ENCODE measurements around the gene CELF4. TPM values are rescaled to one million over a fixed set of nuclear protein-coding genes. Genes with fewer than 3 reads are reported as not detected.

CELF4 gene
- total RNA-seq, 1 experiment from 2014 or later = not detected

DNA sequence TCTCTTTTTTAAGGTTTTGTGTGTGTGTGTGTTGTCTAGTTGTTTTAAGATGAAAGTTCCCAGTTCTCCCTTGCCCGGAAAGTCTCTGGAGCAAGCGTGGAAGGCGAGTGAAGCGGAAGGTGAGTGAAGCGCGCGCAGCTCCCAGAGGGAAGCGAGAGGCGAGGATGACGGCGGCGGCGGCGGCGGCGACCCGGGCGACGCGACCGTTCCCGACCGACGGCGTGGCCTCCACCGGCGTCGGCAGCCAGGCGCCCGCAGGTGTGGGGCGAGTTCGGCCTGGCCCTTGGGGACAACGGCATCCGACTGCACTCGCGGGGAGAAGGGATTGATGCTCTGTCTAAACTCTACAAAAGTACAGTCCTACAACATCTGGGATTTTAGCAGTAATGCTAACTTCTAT is 321.9 kb downstream of the CELF4 start:
- H3K36me3 ChIP-seq (ENCODE audit: control insufficient read depth, insufficient read depth, low read length) = no peaks in the 10 kb centered on the region
- BruUV-seq (replicated peaks) = no TSS peak
- intact Hi-C loops (cut with micrococcal nuclease; ENCODE audit: unreplicated experiment) = no loop called here
- TF ChIP-seq POLR2AphosphoS5 (IDR thresholded peaks at IDR 0.05; ENCODE audit: low read depth, low read length) (no peak), SIN3A (IDR thresholded peaks at IDR 0.05; ENCODE audit: borderline replicate concordance, insufficient read depth, low read depth, low read length) (no peak), TCF7L2 (IDR thresholded peaks at IDR 0.05; ENCODE audit: low read depth, low read length) (no peak)
- TF ChIP-seq, protein P1, sequence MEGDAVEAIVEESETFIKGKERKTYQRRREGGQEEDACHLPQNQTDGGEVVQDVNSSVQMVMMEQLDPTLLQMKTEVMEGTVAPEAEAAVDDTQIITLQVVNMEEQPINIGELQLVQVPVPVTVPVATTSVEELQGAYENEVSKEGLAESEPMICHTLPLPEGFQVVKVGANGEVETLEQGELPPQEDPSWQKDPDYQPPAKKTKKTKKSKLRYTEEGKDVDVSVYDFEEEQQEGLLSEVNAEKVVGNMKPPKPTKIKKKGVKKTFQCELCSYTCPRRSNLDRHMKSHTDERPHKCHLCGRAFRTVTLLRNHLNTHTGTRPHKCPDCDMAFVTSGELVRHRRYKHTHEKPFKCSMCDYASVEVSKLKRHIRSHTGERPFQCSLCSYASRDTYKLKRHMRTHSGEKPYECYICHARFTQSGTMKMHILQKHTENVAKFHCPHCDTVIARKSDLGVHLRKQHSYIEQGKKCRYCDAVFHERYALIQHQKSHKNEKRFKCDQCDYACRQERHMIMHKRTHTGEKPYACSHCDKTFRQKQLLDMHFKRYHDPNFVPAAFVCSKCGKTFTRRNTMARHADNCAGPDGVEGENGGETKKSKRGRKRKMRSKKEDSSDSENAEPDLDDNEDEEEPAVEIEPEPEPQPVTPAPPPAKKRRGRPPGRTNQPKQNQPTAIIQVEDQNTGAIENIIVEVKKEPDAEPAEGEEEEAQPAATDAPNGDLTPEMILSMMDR (IDR thresholded peaks at IDR 0.05) = no peak
- TF ChIP-seq, protein P2, sequence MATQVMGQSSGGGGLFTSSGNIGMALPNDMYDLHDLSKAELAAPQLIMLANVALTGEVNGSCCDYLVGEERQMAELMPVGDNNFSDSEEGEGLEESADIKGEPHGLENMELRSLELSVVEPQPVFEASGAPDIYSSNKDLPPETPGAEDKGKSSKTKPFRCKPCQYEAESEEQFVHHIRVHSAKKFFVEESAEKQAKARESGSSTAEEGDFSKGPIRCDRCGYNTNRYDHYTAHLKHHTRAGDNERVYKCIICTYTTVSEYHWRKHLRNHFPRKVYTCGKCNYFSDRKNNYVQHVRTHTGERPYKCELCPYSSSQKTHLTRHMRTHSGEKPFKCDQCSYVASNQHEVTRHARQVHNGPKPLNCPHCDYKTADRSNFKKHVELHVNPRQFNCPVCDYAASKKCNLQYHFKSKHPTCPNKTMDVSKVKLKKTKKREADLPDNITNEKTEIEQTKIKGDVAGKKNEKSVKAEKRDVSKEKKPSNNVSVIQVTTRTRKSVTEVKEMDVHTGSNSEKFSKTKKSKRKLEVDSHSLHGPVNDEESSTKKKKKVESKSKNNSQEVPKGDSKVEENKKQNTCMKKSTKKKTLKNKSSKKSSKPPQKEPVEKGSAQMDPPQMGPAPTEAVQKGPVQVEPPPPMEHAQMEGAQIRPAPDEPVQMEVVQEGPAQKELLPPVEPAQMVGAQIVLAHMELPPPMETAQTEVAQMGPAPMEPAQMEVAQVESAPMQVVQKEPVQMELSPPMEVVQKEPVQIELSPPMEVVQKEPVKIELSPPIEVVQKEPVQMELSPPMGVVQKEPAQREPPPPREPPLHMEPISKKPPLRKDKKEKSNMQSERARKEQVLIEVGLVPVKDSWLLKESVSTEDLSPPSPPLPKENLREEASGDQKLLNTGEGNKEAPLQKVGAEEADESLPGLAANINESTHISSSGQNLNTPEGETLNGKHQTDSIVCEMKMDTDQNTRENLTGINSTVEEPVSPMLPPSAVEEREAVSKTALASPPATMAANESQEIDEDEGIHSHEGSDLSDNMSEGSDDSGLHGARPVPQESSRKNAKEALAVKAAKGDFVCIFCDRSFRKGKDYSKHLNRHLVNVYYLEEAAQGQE (IDR thresholded peaks at IDR 0.05; ENCODE audit: insufficient read depth in 1 of 2, low read depth in 2 of 2, low read length in 1 of 2) = no peak
- no peak for ATAC-seq
- ChIA-PET CTCF (no interaction called here), POLR2A (no interaction called here)
- in situ Hi-C loops (cut with HindIII; ENCODE audit: low pct_unique_long_range_greater_than_20kb, low sequenced_read_pairs) = no loop called here
- DNase-seq (ENCODE audit: low read depth, low spot score) = no peak
- H3K9me3 ChIP-seq (ENCODE audit: control insufficient read depth, insufficient read depth, low read depth, low read length) = no peaks in the 10 kb centered on the region
- no peaks in the 10 kb centered on the region for H3K4me1 ChIP-seq (ENCODE audit: control insufficient read depth, insufficient read depth, low read length)
- H3K4me3 ChIP-seq (ENCODE audit: low read depth in 2 of 2, low read length in 2 of 2) = no peak overlapping the region
- no peak overlapping the region for H3K27ac ChIP-seq (ENCODE audit: low read length)
- H3K27me3 ChIP-seq (ENCODE audit: control insufficient read depth, insufficient read depth, low read length) = no peaks in the 10 kb centered on the region

DNA sequence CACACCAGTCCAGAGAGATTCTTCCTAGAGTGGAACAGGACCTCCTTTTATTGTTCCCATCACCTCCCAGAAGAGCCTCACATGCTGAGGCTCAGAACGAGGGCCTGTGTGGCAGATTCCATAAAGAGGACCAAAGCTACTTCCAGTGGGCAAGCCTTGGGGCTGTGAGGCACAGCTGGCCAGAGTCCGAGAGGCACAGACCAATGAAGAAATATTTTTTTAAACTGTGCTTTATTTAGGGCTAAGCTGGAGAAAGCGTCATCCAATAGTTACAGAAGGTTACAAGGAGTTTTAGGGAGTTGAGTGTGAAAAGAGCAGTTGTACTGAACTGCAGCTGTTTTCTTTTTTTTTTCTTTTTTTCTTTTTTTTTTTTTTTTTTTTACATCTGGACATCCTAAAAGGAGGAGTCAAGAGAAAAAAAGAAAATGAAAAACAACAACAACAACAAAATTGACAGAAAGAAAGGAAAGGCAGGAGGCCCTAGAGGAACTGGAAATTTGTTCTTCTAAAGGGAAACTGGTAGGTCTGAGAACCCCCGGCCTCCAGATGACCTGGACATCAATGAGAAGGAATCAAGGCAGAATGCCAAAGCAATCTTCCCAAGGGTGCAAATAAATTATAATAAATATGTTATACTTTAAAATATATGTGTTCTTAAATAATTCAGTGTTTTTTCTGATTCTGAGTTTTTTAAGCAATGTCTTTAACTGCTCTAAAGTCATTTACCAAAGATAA is 322.6 kb downstream of the CELF4 start:
- CTCF ChIA-PET = no interaction called here
- ATAC-seq (no peak), DNase-seq (ENCODE audit: low read depth, low spot score) (no peak)
- H3K9me3 ChIP-seq (ENCODE audit: control insufficient read depth, insufficient read depth, low read depth, low read length) = no peaks in the 10 kb centered on the region
- no peaks in the 10 kb centered on the region for H3K27me3 ChIP-seq (ENCODE audit: control insufficient read depth, insufficient read depth, low read length)
- no TSS peak for BruUV-seq (replicated peaks)
- H3K4me3 ChIP-seq (ENCODE audit: low read depth in 2 of 2, low read length in 2 of 2) = no peak overlapping the region
- no peaks in the 10 kb centered on the region for H3K36me3 ChIP-seq (ENCODE audit: control insufficient read depth, insufficient read depth, low read length)
- intact Hi-C loops (cut with micrococcal nuclease; ENCODE audit: unreplicated experiment) (no loop called here), in situ Hi-C loops (cut with HindIII; ENCODE audit: low pct_unique_long_range_greater_than_20kb, low sequenced_read_pairs) (no loop called here)
- H3K27ac ChIP-seq (ENCODE audit: low read length) = no peak overlapping the region
- TF ChIP-seq, protein P1 (IDR thresholded peaks at IDR 0.05) = no peak
- no peak for TF ChIP-seq SIN3A (IDR thresholded peaks at IDR 0.05; ENCODE audit: borderline replicate concordance, insufficient read depth, low read depth, low read length)
- TF ChIP-seq, protein P2 (IDR thresholded peaks at IDR 0.05; ENCODE audit: insufficient read depth in 1 of 2, low read depth in 2 of 2, low read length in 1 of 2) = no peak
- TF ChIP-seq POLR2AphosphoS5 (IDR thresholded peaks at IDR 0.05; ENCODE audit: low read depth, low read length) = no peak
- TF ChIP-seq TCF7L2 (IDR thresholded peaks at IDR 0.05; ENCODE audit: low read depth, low read length) = no peak
- POLR2A ChIA-PET = no interaction called here
- no peaks in the 10 kb centered on the region for H3K4me1 ChIP-seq (ENCODE audit: control insufficient read depth, insufficient read depth, low read length)
